Measurements from ENCODE around the gene PLA2G2C. TPM values are rescaled to one million over a fixed set of nuclear protein-coding genes. Genes with fewer than 3 reads are reported as not detected.

PLA2G2C gene
- total and polyA plus RNA-seq, 2 donors (not counting 1 experiment from before 2014, with no cell fraction given) = 0.03 TPM; not detected in 1

GRCh38 chr1:20138961-20139550 is 47.3 kb downstream of the PLA2G2C start, which contains the start of gene PLA2G2F:
Gene PLA2G2F, plus strand, starts transcription at chr1:20139323. Its CDS starts 105 bp downstream, at chr1:20139428.
- POLR2A ChIA-PET = no interaction called here
- no peaks in the 10 kb centered on the region for H3K4me1 Mint-ChIP-seq

GRCh38 chr1:20138346-20138745 is 48.0 kb downstream of the PLA2G2C start:
- H3K79me2 ChIP-seq (ENCODE audit: control insufficient read depth, insufficient read depth, low read length) = no peaks in the 10 kb centered on the region
- peaks cover 0 to 4% (median 0%) of the 10 kb centered on the region in 3 donors for H3K9me3 ChIP-seq (ENCODE audit: control extremely low read depth in 1 of 3, control insufficient read depth in 2 of 3, insufficient read depth in 1 of 3, low read length in 2 of 3)
- Mint-ChIP-seq H3K4me3 (no peak overlapping the region), H3K9me3 (ENCODE audit: insufficient read depth) (no peaks in the 10 kb centered on the region), H3K4me1 (no peaks in the 10 kb centered on the region), H3K27me3 (peaks cover 13% of the 10 kb centered on the region), H3K27ac (no peak overlapping the region)
- peaks cover 0 to 6% (median 0%) of the 10 kb centered on the region in 4 experiments for H3K27me3 ChIP-seq (replicated peaks in 1 of 4; ENCODE audit: control extremely low read depth in 1 of 4, control insufficient read depth in 3 of 4, insufficient read depth in 4 of 4, low read length in 3 of 4)
- no peak overlapping the region for H3K4me2 ChIP-seq (replicated peaks; ENCODE audit: low read depth, low read length, poor library complexity, severe bottlenecking)
- no peaks in the 10 kb centered on the region for H3K36me3 ChIP-seq (replicated peaks in 1 of 2; ENCODE audit: control extremely low read depth in 1 of 2, control insufficient read depth in 1 of 2, extremely low read depth in 1 of 2, insufficient read depth in 2 of 2, low read length in 1 of 2)
- POLR2A ChIA-PET = no interaction called here
- H2AFZ ChIP-seq (ENCODE audit: insufficient read depth, low read depth, low read length, poor library complexity, severe bottlenecking) = no peak overlapping the region
- DNase-seq (no peak), ATAC-seq (ENCODE audit: low read depth) (no peak)
- H3K4me1 ChIP-seq (ENCODE audit: control insufficient read depth in 2 of 2, insufficient read depth in 2 of 2, low read length in 2 of 2) = no peaks in the 10 kb centered on the region
- intact Hi-C loops (cut with micrococcal nuclease) = no loop called here
- TF ChIP-seq EZH2 (IDR thresholded peaks at IDR 0.05; ENCODE audit: borderline replicate concordance, insufficient read depth, low read depth, low read length, poor library complexity, severe bottlenecking) = no peak
- TF ChIP-seq, protein P1, sequence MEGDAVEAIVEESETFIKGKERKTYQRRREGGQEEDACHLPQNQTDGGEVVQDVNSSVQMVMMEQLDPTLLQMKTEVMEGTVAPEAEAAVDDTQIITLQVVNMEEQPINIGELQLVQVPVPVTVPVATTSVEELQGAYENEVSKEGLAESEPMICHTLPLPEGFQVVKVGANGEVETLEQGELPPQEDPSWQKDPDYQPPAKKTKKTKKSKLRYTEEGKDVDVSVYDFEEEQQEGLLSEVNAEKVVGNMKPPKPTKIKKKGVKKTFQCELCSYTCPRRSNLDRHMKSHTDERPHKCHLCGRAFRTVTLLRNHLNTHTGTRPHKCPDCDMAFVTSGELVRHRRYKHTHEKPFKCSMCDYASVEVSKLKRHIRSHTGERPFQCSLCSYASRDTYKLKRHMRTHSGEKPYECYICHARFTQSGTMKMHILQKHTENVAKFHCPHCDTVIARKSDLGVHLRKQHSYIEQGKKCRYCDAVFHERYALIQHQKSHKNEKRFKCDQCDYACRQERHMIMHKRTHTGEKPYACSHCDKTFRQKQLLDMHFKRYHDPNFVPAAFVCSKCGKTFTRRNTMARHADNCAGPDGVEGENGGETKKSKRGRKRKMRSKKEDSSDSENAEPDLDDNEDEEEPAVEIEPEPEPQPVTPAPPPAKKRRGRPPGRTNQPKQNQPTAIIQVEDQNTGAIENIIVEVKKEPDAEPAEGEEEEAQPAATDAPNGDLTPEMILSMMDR (IDR thresholded peaks at IDR 0.05) = no peak
- H3K27ac ChIP-seq (ENCODE audit: low read length in 2 of 2) = no peak overlapping the region
- H3K9ac ChIP-seq (ENCODE audit: low read length) = no peak overlapping the region
- 90% methylated on average over 2 of the region's 6 CpGs for WGBS (ENCODE audit: insufficient coverage)
- no peaks in the 10 kb centered on the region for H4K20me1 ChIP-seq (ENCODE audit: control insufficient read depth, insufficient read depth, low read length, poor library complexity, severe bottlenecking)
- H3K4me3 ChIP-seq (ENCODE audit: control extremely low read depth in 1 of 5, extremely low read depth in 1 of 5, insufficient read depth in 1 of 5, low read depth in 2 of 5, low read length in 4 of 5) = no peak overlapping the region
- CTCF ChIA-PET = no interaction called here

More at GRCh38 chr1:20138961-20139550, 47.3 kb downstream of the PLA2G2C start, which contains the start of gene PLA2G2F:
- peaks cover 0 to 4% (median 0%) of the 10 kb centered on the region in 3 donors for H3K9me3 ChIP-seq (ENCODE audit: control extremely low read depth in 1 of 3, control insufficient read depth in 2 of 3, insufficient read depth in 1 of 3, low read length in 2 of 3)
- H3K9ac ChIP-seq (ENCODE audit: low read length) = no peak within 1 kb of the TSS
- H4K20me1 ChIP-seq (ENCODE audit: control insufficient read depth, insufficient read depth, low read length, poor library complexity, severe bottlenecking) = no peaks in the 10 kb centered on the region
- H3K27me3 Mint-ChIP-seq = peaks cover 11% of the 10 kb centered on the region
- H3K4me2 ChIP-seq (replicated peaks; ENCODE audit: low read depth, low read length, poor library complexity, severe bottlenecking) = no peak within 1 kb of the TSS
- ATAC-seq (ENCODE audit: low read depth) (no peak), DNase-seq (no peak)
- no peak within 1 kb of the TSS for H3K4me3 Mint-ChIP-seq
- 97% methylated on average over 6 of the region's 9 CpGs for WGBS (ENCODE audit: insufficient coverage)
- H3K27me3 ChIP-seq (replicated peaks in 1 of 4; ENCODE audit: control extremely low read depth in 1 of 4, control insufficient read depth in 3 of 4, insufficient read depth in 4 of 4, low read length in 3 of 4) = peaks cover 0 to 6% (median 0%) of the 10 kb centered on the region in 4 experiments
- TF ChIP-seq, protein P1 (IDR thresholded peaks at IDR 0.05) = no peak
- no peak for TF ChIP-seq EZH2 (IDR thresholded peaks at IDR 0.05; ENCODE audit: borderline replicate concordance, insufficient read depth, low read depth, low read length, poor library complexity, severe bottlenecking)
- no peaks in the 10 kb centered on the region for H3K36me3 ChIP-seq (replicated peaks in 1 of 2; ENCODE audit: control extremely low read depth in 1 of 2, control insufficient read depth in 1 of 2, extremely low read depth in 1 of 2, insufficient read depth in 2 of 2, low read length in 1 of 2)
- H3K27ac ChIP-seq (ENCODE audit: low read length in 2 of 2) = no peak within 1 kb of the TSS
- no peaks in the 10 kb centered on the region for H3K79me2 ChIP-seq (ENCODE audit: control insufficient read depth, insufficient read depth, low read length)
- H3K27ac Mint-ChIP-seq = no peak within 1 kb of the TSS
- no peak within 1 kb of the TSS for H2AFZ ChIP-seq (ENCODE audit: insufficient read depth, low read depth, low read length, poor library complexity, severe bottlenecking)
- H3K4me1 ChIP-seq (ENCODE audit: control insufficient read depth in 2 of 2, insufficient read depth in 2 of 2, low read length in 2 of 2) = no peaks in the 10 kb centered on the region
- no peaks in the 10 kb centered on the region for H3K9me3 Mint-ChIP-seq (ENCODE audit: insufficient read depth)
- intact Hi-C loops (cut with micrococcal nuclease) = no loop called here
- H3K4me3 ChIP-seq (ENCODE audit: control extremely low read depth in 1 of 5, extremely low read depth in 1 of 5, insufficient read depth in 1 of 5, low read depth in 2 of 5, low read length in 4 of 5) = no peak within 1 kb of the TSS
- CTCF ChIA-PET = no interaction called here

All from B cell (primary cell).